ENCODE data around the gene INPP5A. TPM values are rescaled to one million over a fixed set of nuclear protein-coding genes. Genes with fewer than 3 reads are reported as not detected.

The INPP5A gene
- total RNA-seq, 4 donors from 2014 or later: 16.9 to 58.2 (median 29.5) TPM

GRCh38 chr10:132641966-132642731, 104.6 kb downstream of the INPP5A start:
- TF ChIP-seq POLR2A (IDR thresholded peaks at IDR 0.05) (no peak), CTCF (IDR thresholded peaks at IDR 0.05) (no peak)
- Histone ChIP-seq H3K4me3 (no peak overlapping the region), H3K9me3 (no peaks in the 10 kb centered on the region), H3K27ac (peak overlapping the region in 3 of 4 donors; percentile 5 to 62 (median 36)), H3K36me3 (peaks cover 0 to 12% (median 0%) of the 10 kb centered on the region in 3 donors), H3K27me3 (no peaks in the 10 kb centered on the region), H3K4me1 (peaks cover 5 to 40% (median 16%) of the 10 kb centered on the region in 3 donors)
- whole genome bisulfite sequencing, 2 donors: 89 to 90% methylated on average over 14 to 18 of the region's 33 CpGs
- no peak for DNase-seq
- intact Hi-C loops (cut with DNase I): no loop called here

GRCh38 chr10:132642732-132643008, 105.1 kb downstream of the INPP5A start:
- TF ChIP-seq CTCF (IDR thresholded peaks at IDR 0.05) (no peak), POLR2A (IDR thresholded peaks at IDR 0.05) (no peak)
- Histone ChIP-seq H3K27ac (peak overlapping the region in 1 of 4 donors; percentile 62), H3K27me3 (no peaks in the 10 kb centered on the region), H3K9me3 (no peaks in the 10 kb centered on the region), H3K4me1 (peaks cover 4 to 35% (median 15%) of the 10 kb centered on the region in 3 donors), H3K36me3 (peaks cover 0 to 12% (median 0%) of the 10 kb centered on the region in 3 donors), H3K4me3 (no peak overlapping the region)
- WGBS, 2 donors: 88 to 89% methylated on average over 11 of the region's 11 CpGs
- DNase-seq: no peak
- intact Hi-C loops (cut with DNase I): no loop called here

- Histone ChIP-seq H3K4me1 (peaks cover 0 to 27% (median 9%) of the 10 kb centered on the region in 3 donors), H3K4me3 (no peak overlapping the region), H3K36me3 (peaks cover 0 to 18% (median 0%) of the 10 kb centered on the region in 3 donors), H3K27ac (peak overlapping the region in 1 of 4 donors; percentile 29), H3K27me3 (no peaks in the 10 kb centered on the region), H3K9me3 (no peaks in the 10 kb centered on the region)
- WGBS, 2 donors: 72 to 81% methylated on average over 7 of the region's 35 CpGs
- intact Hi-C loops (cut with DNase I): no loop called here
- TF ChIP-seq POLR2A (IDR thresholded peaks at IDR 0.05) (no peak), CTCF (IDR thresholded peaks at IDR 0.05) (no peak)
- DNase-seq: no peak
Measured at GRCh38 chr10:132643709-132644526, 106.3 kb downstream of the INPP5A start.

- peaks cover 0 to 21% (median 0%) of the 10 kb centered on the region in 3 donors for H3K36me3 ChIP-seq
- no peaks in the 10 kb centered on the region for H3K27me3 ChIP-seq
- intact Hi-C loops (cut with DNase I): no loop called here
- H3K4me1 ChIP-seq: peaks cover 0 to 27% (median 9%) of the 10 kb centered on the region in 3 donors
- WGBS, 2 donors: 76 to 80% methylated on average over 1 to 19 of the region's 30 CpGs
- no peak overlapping the region for H3K27ac ChIP-seq
- TF ChIP-seq CTCF (IDR thresholded peaks at IDR 0.05) (no peak), POLR2A (IDR thresholded peaks at IDR 0.05) (no peak)
- no peaks in the 10 kb centered on the region for H3K9me3 ChIP-seq
- no peak for DNase-seq
- no peak overlapping the region for H3K4me3 ChIP-seq
Measured at GRCh38 chr10:132644527-132645246, 107.1 kb downstream of the INPP5A start.
